Naive thymus-derived CD4-positive, alpha-beta T cell (primary cell): ENCODE data around the gene ADAMTS17. TPM values are rescaled to one million over a fixed set of nuclear protein-coding genes. Genes with fewer than 3 reads are reported as not detected.
"Not testable (repeated sequence)": the region's sequence is repeated elsewhere in the genome, so short reads cannot be mapped to it uniquely, and the experiment has no call there.

ENCODE experiments used
- ATAC-seq: fragments of 150-1000 bp; cut with Tn5 transposase; 2 replicates; pipeline ENCODE4 v1.10.0; 2021; ENCODE audit warnings: mild to moderate bottlenecking, moderate library complexity
- CTCF ChIA-PET: fragments of 350-600 bp; sonication (Branson Sonifier 250); formaldehyde crosslinking; loops from one replicate; lab custom pipeline; 2021; ENCODE audit warnings: antibody characterized with exemption; lab: Charles Lee
- POLR2A ChIA-PET: fragments of 350-600 bp; sonication (Branson Sonifier 250); formaldehyde crosslinking; loops from one replicate; lab custom pipeline; 2021; ENCODE audit warnings: antibody characterized with exemption, inconsistent platforms; lab: Charles Lee
- DNase-seq, 9 donors: peaks; one replicate each; pipeline versions ENCODE4 v3.0.0 to v3.0.0-alpha.2; 2020 to 2022; ENCODE audit warnings: mixed read lengths in 1 of 9
- H3K27ac ChIP-seq: one replicate; pipeline ENCODE4 v1.7.0; 2013; ENCODE audit warnings: mild to moderate bottlenecking, low read depth, low read length, moderate library complexity
- H3K27me3 ChIP-seq, 2 donors: one replicate each; pipeline ENCODE4 v1.7.0; 2013; ENCODE audit warnings: low read length in 2 of 2, mild to moderate bottlenecking in 2 of 2, moderate library complexity in 2 of 2; ENCODE audit not compliant: control insufficient read depth in 2 of 2, insufficient read depth in 2 of 2
- H3K36me3 ChIP-seq, 3 experiments: 1 replicate in 2 of 3; 2 replicates in 1 of 3; pipeline ENCODE4 v1.7.0; 2013; ENCODE audit warnings: low read length in 3 of 3, mild to moderate bottlenecking in 3 of 3, moderate library complexity in 1 of 3; ENCODE audit not compliant: insufficient read depth in 3 of 3, control insufficient read depth in 2 of 3
- H3K4me1 ChIP-seq, 2 donors: one replicate each; pipeline ENCODE4 v1.7.0; 2013; ENCODE audit warnings: low read length in 2 of 2, mild to moderate bottlenecking in 2 of 2, moderate library complexity in 1 of 2; ENCODE audit not compliant: control insufficient read depth in 2 of 2, insufficient read depth in 2 of 2
- H3K4me3 ChIP-seq: 2 replicates; pipeline ENCODE4 v1.7.0; 2013; ENCODE audit warnings: mild to moderate bottlenecking, low read length
- H3K9me3 ChIP-seq, 3 experiments: 1 replicate in 2 of 3; 2 replicates in 1 of 3; pipeline ENCODE4 v1.7.0; 2013; ENCODE audit warnings: low read length in 3 of 3; ENCODE audit not compliant: control insufficient read depth in 2 of 3
- H3K27ac Mint-ChIP-seq, 9 donors: one replicate each; pipeline ENCODE4 v1.8.0; 2020 to 2022; ENCODE audit warnings: mixed read lengths in 9 of 9, mild to moderate bottlenecking in 8 of 9, moderate library complexity in 5 of 9, inconsistent platforms in 2 of 9
- H3K27me3 Mint-ChIP-seq, 5 donors: one replicate each; pipeline ENCODE4 v1.8.0; 2021 to 2022; ENCODE audit warnings: mixed read lengths in 5 of 5, mild to moderate bottlenecking in 1 of 5
- H3K36me3 Mint-ChIP-seq, 5 donors: one replicate each; pipeline ENCODE4 v1.8.0; 2020 to 2022; ENCODE audit warnings: mixed read lengths in 5 of 5, mild to moderate bottlenecking in 3 of 5, inconsistent platforms in 1 of 5
- H3K4me1 Mint-ChIP-seq, 7 donors: one replicate each; pipeline ENCODE4 v1.8.0; 2020 to 2022; ENCODE audit warnings: mixed read lengths in 7 of 7, mild to moderate bottlenecking in 3 of 7, inconsistent platforms in 1 of 7
- H3K4me3 Mint-ChIP-seq, 10 donors: one replicate each; pipeline ENCODE4 v1.8.0; 2020 to 2022; ENCODE audit warnings: mild to moderate bottlenecking in 10 of 10, mixed read lengths in 10 of 10, moderate library complexity in 6 of 10, inconsistent platforms in 2 of 10
- H3K9me3 Mint-ChIP-seq, 11 donors: one replicate each; pipeline ENCODE4 v1.8.0; 2020 to 2022; ENCODE audit warnings: mixed read lengths in 11 of 11, mild to moderate bottlenecking in 4 of 11, inconsistent platforms in 1 of 11, moderate library complexity in 1 of 11
- intact Hi-C, 2 donors: fragments of 100-400 bp; cut with micrococcal nuclease; formaldehyde crosslinking; loops; one replicate each; pipeline ENCODE4 v1.15.1; 2023
- polyA plus RNA-seq, 2 donors: library from polyadenylated mRNA; unstranded; fragments of 300-500 nt; fragmentation: Illumina TruSeq; gene quantifications; one replicate each; pipeline ENCODE4 v1.2.3, GENCODE V29; 2021
- total RNA-seq, 6 experiments: library from RNA in 5 of 6; stranded (reverse) in 5 of 6; gene quantifications; 1 replicate in 5 of 6; 2 replicates in 1 of 6; pipeline ENCODE4 v1.2.3 and lab custom pipeline; 2021 to 2026

The ADAMTS17 gene
- total and polyA plus RNA-seq, 7 experiments from 2014 or later = 1.5 to 13.5 (median 3.2) TPM

GRCh38 chr15:100082761-100083402 is 258.9 kb downstream of the ADAMTS17 start:
- peaks cover 0 to 15% (median 2%) of the 10 kb centered on the region in 11 donors for H3K9me3 Mint-ChIP-seq
- intact Hi-C loops = no loop called here
- CTCF ChIA-PET = no interaction called here
- no peak overlapping the region for H3K4me3 ChIP-seq
- H3K27ac ChIP-seq = no peak overlapping the region
- POLR2A ChIA-PET = interaction anchor here (0.7 kb wide), 1 partner anchor 156 kb away, joined by 4 read pairs; no protein-coding TSS in a partner anchor
- ATAC-seq = no peak
- H3K36me3 ChIP-seq = no peaks in the 10 kb centered on the region
- no peaks in the 10 kb centered on the region for H3K27me3 Mint-ChIP-seq
- H3K4me1 ChIP-seq = no peaks in the 10 kb centered on the region
- H3K9me3 ChIP-seq = no peaks in the 10 kb centered on the region
- no peak for DNase-seq
- no peaks in the 10 kb centered on the region for H3K4me1 Mint-ChIP-seq
- peaks cover 0 to 39% (median 31%) of the 10 kb centered on the region in 5 donors for H3K36me3 Mint-ChIP-seq
- no peaks in the 10 kb centered on the region for H3K27me3 ChIP-seq
- no peak overlapping the region for H3K4me3 Mint-ChIP-seq
- H3K27ac Mint-ChIP-seq = no peak overlapping the region

DNA sequence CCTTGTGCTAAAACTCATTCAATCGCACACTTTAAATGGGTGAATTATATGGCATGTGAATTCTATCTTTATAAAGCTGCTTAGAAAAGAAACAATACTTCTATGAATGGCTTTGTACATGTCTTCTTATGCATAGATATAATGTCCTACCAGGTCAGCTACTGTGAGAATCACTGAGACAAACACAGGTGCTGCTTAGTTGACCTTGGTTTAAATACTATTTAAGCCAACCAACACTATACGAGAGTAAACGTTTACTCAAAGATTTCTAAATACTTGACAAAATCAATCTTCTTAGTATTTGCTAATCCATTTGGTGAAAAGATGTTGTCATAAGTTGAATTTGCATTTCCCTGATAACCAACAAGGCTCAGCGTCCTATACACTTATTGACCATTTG is 260.3 kb downstream of the ADAMTS17 start:
- Mint-ChIP-seq H3K36me3 (peaks cover 0 to 30% (median 23%) of the 10 kb centered on the region in 5 donors), H3K9me3 (peaks cover 0 to 8% (median 1%) of the 10 kb centered on the region in 11 donors), H3K27ac (no peak overlapping the region), H3K27me3 (peaks cover 0 to 2% (median 0%) of the 10 kb centered on the region in 5 donors), H3K4me3 (no peak overlapping the region), H3K4me1 (no peaks in the 10 kb centered on the region)
- no peaks in the 10 kb centered on the region for H3K36me3 ChIP-seq
- intact Hi-C loops = no loop called here
- no peak overlapping the region for H3K4me3 ChIP-seq
- no peaks in the 10 kb centered on the region for H3K9me3 ChIP-seq
- CTCF ChIA-PET = no interaction called here
- H3K27me3 ChIP-seq = no peaks in the 10 kb centered on the region
- DNase-seq (no peak), ATAC-seq (no peak)
- POLR2A ChIA-PET = no interaction called here
- H3K27ac ChIP-seq = no peak overlapping the region
- no peaks in the 10 kb centered on the region for H3K4me1 ChIP-seq

DNA sequence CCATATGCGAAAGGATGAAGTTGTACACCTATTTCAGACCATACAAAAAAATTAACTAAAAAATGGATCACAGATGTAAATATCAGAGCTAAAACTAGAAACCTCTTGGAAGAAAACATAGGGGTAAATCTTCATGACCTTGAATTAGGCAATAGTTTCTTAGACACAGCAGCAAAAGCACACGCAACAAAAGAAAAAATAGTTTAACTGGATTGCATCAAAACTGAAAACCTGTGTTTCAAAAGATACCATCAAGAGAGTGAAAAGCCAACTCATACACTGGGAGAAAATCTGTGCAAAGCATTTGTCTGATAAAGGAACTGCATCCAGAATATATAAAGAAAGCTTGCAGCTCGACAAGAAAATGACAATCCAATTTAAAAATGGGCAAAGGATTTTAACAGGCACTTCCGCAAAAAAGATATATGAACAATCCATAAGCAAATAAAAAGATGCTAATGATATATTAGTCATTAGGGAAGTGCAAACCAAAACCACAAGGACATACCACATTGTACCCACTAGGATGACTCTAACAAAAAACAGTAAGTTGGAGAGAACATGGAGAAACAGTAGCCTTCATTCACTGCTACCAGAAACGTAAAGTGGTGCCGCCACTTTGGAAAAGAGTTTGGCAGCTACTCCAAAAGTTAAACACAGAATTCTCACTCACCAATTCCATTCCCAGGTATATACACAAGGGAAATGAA is 263.1 kb downstream of the ADAMTS17 start:
- POLR2A ChIA-PET = no interaction called here
- H3K36me3 ChIP-seq = no peaks in the 10 kb centered on the region
- ATAC-seq (no peak), DNase-seq (no peak)
- H3K4me1 Mint-ChIP-seq = no peaks in the 10 kb centered on the region
- H3K4me3 ChIP-seq = no peak overlapping the region
- CTCF ChIA-PET = no interaction called here
- H3K9me3 ChIP-seq = no peaks in the 10 kb centered on the region
- H3K9me3 Mint-ChIP-seq = no peaks in the 10 kb centered on the region
- no peak overlapping the region for H3K27ac ChIP-seq
- H3K27me3 Mint-ChIP-seq = peaks cover 0 to 2% (median 0%) of the 10 kb centered on the region in 5 donors
- no peaks in the 10 kb centered on the region for H3K4me1 ChIP-seq
- H3K27ac Mint-ChIP-seq = no peak overlapping the region
- no peak overlapping the region for H3K4me3 Mint-ChIP-seq
- no peaks in the 10 kb centered on the region for H3K27me3 ChIP-seq
- peaks cover 0 to 21% (median 13%) of the 10 kb centered on the region in 5 donors for H3K36me3 Mint-ChIP-seq
- intact Hi-C loops = no loop called here

DNA sequence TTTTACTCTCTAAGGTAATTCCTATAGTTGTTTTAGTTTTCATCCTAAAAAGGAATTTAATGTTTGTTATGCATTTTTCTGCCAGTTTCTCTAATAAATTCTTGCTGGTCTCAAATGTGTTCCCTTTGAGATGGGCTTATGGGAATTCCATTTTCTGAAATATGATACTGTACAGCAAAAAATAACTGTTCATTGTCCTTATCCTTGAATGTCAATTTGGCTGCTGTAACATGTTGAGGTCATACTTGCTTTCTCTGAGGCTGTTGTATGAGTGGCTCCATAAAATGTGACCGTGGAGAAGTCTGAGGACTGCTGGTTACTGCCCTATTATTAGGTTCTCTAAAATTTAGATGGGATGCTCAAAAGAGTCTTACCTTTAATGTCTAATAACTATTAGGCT is 266.5 kb downstream of the ADAMTS17 start:
- Mint-ChIP-seq H3K4me3 (no peak overlapping the region), H3K27me3 (peaks cover 0 to 2% (median 0%) of the 10 kb centered on the region in 5 donors), H3K4me1 (no peaks in the 10 kb centered on the region), H3K9me3 (peaks cover 0 to 6% (median 1%) of the 10 kb centered on the region in 11 donors), H3K27ac (no peak overlapping the region), H3K36me3 (peaks cover 0 to 20% (median 4%) of the 10 kb centered on the region in 5 donors)
- Histone ChIP-seq H3K36me3 (no peaks in the 10 kb centered on the region), H3K4me3 (no peak overlapping the region), H3K27ac (no peak overlapping the region), H3K27me3 (no peaks in the 10 kb centered on the region), H3K4me1 (no peaks in the 10 kb centered on the region), H3K9me3 (no peaks in the 10 kb centered on the region)
- intact Hi-C loops = no loop called here
- ChIA-PET CTCF (no interaction called here), POLR2A (no interaction called here)
- no peak for ATAC-seq
- DNase-seq = no peak

GRCh38 chr15:100073982-100074381 is 267.8 kb downstream of the ADAMTS17 start:
- H3K4me1 Mint-ChIP-seq = no peaks in the 10 kb centered on the region

DNA sequence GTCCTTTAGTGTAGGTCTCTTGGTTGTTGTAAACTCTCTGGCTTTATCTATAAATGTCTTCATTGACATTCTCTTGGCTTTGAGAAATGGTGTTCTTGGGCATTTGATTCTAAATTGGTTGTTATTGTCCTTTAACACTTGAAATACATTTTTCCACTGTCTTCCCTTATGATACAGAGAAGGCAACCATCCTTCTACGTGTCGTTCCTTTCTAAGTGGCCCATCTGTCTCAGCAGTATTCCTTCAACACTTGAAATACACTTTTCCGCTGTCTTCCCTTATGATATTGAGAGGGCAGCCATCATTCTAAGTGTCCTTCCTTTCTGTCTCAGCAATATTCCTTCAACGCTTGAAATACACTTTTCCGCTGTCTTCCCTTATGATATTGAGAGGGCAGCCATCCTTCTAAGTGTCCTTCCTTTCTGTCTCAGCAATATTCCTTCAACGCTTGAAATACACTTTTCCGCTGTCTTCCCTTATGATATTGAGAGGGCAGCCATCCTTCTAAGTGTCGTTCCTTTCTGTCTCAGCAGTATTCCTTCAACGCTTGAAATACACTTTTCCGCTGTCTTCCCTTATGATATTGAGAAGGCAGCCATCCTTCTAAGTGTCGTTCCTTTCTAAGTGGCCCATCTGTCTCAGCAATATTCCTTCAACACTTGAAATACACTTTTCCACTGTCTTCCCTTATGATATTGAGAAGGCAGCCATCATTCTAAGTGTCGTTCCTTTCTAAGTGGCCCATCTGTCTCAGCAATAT is 275.1 kb downstream of the ADAMTS17 start:
- H3K4me1 Mint-ChIP-seq, H3K27me3 Mint-ChIP-seq, ATAC-seq, H3K9me3 Mint-ChIP-seq, H3K4me3 ChIP-seq, H3K9me3 ChIP-seq, DNase-seq, POLR2A ChIA-PET, intact Hi-C loops, H3K4me1 ChIP-seq, H3K27me3 ChIP-seq, H3K27ac Mint-ChIP-seq, H3K36me3 ChIP-seq, CTCF ChIA-PET, H3K27ac ChIP-seq, H3K4me3 Mint-ChIP-seq: not testable (repeated sequence)
- peaks cover 0 to 51% (median 30%) of the 10 kb centered on the region in 5 donors for H3K36me3 Mint-ChIP-seq

More at GRCh38 chr15:100073982-100074381, 267.8 kb downstream of the ADAMTS17 start:
- intact Hi-C loops = no loop called here
- H3K36me3 Mint-ChIP-seq = peaks cover 0 to 28% (median 8%) of the 10 kb centered on the region in 5 donors
- no peak overlapping the region for H3K27ac Mint-ChIP-seq
- ChIA-PET POLR2A (no interaction called here), CTCF (no interaction called here)
- Histone ChIP-seq H3K27ac (no peak overlapping the region), H3K4me3 (no peak overlapping the region), H3K4me1 (no peaks in the 10 kb centered on the region), H3K36me3 (no peaks in the 10 kb centered on the region), H3K9me3 (no peaks in the 10 kb centered on the region), H3K27me3 (no peaks in the 10 kb centered on the region)
- no peak overlapping the region for H3K4me3 Mint-ChIP-seq
- H3K27me3 Mint-ChIP-seq = peaks cover 0 to 2% (median 0%) of the 10 kb centered on the region in 5 donors
- DNase-seq (no peak), ATAC-seq (no peak)
- peaks cover 0 to 8% (median 3%) of the 10 kb centered on the region in 11 donors for H3K9me3 Mint-ChIP-seq
